Measurements from ENCODE around the gene SDS.

Gene SDS

GRCh38 chr12:113373440-113373839, 30.2 kb downstream of the SDS start:
- H3K9ac ChIP-seq (ENCODE audit: low read length): no peak overlapping the region
- H3K36me3 ChIP-seq (ENCODE audit: control insufficient read depth in 1 of 2, insufficient read depth in 2 of 2, low read depth in 1 of 2, low read length in 2 of 2): peaks cover 55 to 62% of the 10 kb centered on the region in 2 experiments
- no peak overlapping the region for H3K18ac ChIP-seq (ENCODE audit: low read depth in 1 of 2, low read length in 2 of 2)
- H3K9me3 ChIP-seq (ENCODE audit: control insufficient read depth, low read length): no peaks in the 10 kb centered on the region
- DNase-seq: no peak
- no peak overlapping the region for H3K4ac ChIP-seq (ENCODE audit: low read depth in 1 of 2, low read length in 2 of 2)
- H3K79me1 ChIP-seq (replicated peaks; ENCODE audit: low read length, poor library complexity, severe bottlenecking): peaks cover 15% of the 10 kb centered on the region
- H3K23ac ChIP-seq (ENCODE audit: low read length in 2 of 2): no peak overlapping the region
- H3K14ac ChIP-seq (ENCODE audit: low read length in 2 of 2): no peak overlapping the region
- no peak overlapping the region for H4K91ac ChIP-seq (ENCODE audit: low read length)
- H3K4me2 ChIP-seq (ENCODE audit: low read length, poor library complexity, severe bottlenecking): no peak overlapping the region
- H2AK5ac ChIP-seq (ENCODE audit: low read length, severe bottlenecking): no peak overlapping the region
- no peak overlapping the region for H2BK12ac ChIP-seq (ENCODE audit: low read length in 2 of 2)
- no peak overlapping the region for H3K27ac ChIP-seq (ENCODE audit: low read length, poor library complexity, severe bottlenecking)
- H2BK15ac ChIP-seq (ENCODE audit: low read depth, poor library complexity, severe bottlenecking): no peak overlapping the region
- H3K4me3 ChIP-seq (ENCODE audit: insufficient read depth in 1 of 2, low read depth in 1 of 2, low read length in 2 of 2): no peak overlapping the region
- H2AFZ ChIP-seq (ENCODE audit: low read depth, low read length): no peak overlapping the region
- H3K4me1 ChIP-seq (ENCODE audit: control insufficient read depth, insufficient read depth, low read depth, low read length): no peaks in the 10 kb centered on the region
- H4K8ac ChIP-seq (ENCODE audit: low read length): no peak overlapping the region
- WGBS: 97% methylated on average over 3 of the region's 3 CpGs
- no peak overlapping the region for H2BK5ac ChIP-seq (ENCODE audit: low read depth, low read length, poor library complexity, severe bottlenecking)
- H3K27me3 ChIP-seq (ENCODE audit: control insufficient read depth in 1 of 2, insufficient read depth in 1 of 2, low read length in 2 of 2): no peaks in the 10 kb centered on the region
- no peak overlapping the region for H2BK120ac ChIP-seq (ENCODE audit: low read depth, low read length)

- Histone ChIP-seq H3K9ac (ENCODE audit: low read length) (no peak overlapping the region), H2BK5ac (ENCODE audit: low read depth, low read length, poor library complexity, severe bottlenecking) (no peak overlapping the region), H3K79me1 (replicated peaks; ENCODE audit: low read length, poor library complexity, severe bottlenecking) (peaks cover 20% of the 10 kb centered on the region), H3K36me3 (ENCODE audit: control insufficient read depth in 1 of 2, insufficient read depth in 2 of 2, low read depth in 1 of 2, low read length in 2 of 2) (peaks cover 60 to 61% of the 10 kb centered on the region in 2 experiments), H2BK15ac (ENCODE audit: low read depth, poor library complexity, severe bottlenecking) (no peak overlapping the region), H4K91ac (ENCODE audit: low read length) (no peak overlapping the region), H2BK120ac (ENCODE audit: low read depth, low read length) (no peak overlapping the region), H2AK5ac (ENCODE audit: low read length, severe bottlenecking) (no peak overlapping the region), H4K8ac (ENCODE audit: low read length) (no peak overlapping the region), H3K9me3 (ENCODE audit: control insufficient read depth, low read length) (no peaks in the 10 kb centered on the region), H2BK12ac (ENCODE audit: low read length in 2 of 2) (no peak overlapping the region), H3K14ac (ENCODE audit: low read length in 2 of 2) (no peak overlapping the region), H3K27ac (ENCODE audit: low read length, poor library complexity, severe bottlenecking) (no peak overlapping the region), H3K4me1 (ENCODE audit: control insufficient read depth, insufficient read depth, low read depth, low read length) (no peaks in the 10 kb centered on the region), H3K18ac (ENCODE audit: low read depth in 1 of 2, low read length in 2 of 2) (no peak overlapping the region), H2AFZ (ENCODE audit: low read depth, low read length) (no peak overlapping the region), H3K4ac (ENCODE audit: low read depth in 1 of 2, low read length in 2 of 2) (no peak overlapping the region), H3K23ac (ENCODE audit: low read length in 2 of 2) (no peak overlapping the region), H3K4me2 (ENCODE audit: low read length, poor library complexity, severe bottlenecking) (no peak overlapping the region), H3K27me3 (ENCODE audit: control insufficient read depth in 1 of 2, insufficient read depth in 1 of 2, low read length in 2 of 2) (no peaks in the 10 kb centered on the region), H3K4me3 (ENCODE audit: insufficient read depth in 1 of 2, low read depth in 1 of 2, low read length in 2 of 2) (no peak overlapping the region)
- 91% methylated on average over 7 of the region's 9 CpGs for WGBS
- no peak for DNase-seq
Measured at GRCh38 chr12:113372371-113372770, 31.3 kb downstream of the SDS start.

- no peaks in the 10 kb centered on the region for H3K9me3 ChIP-seq (ENCODE audit: control insufficient read depth, low read length)
- H2AK5ac ChIP-seq (ENCODE audit: low read length, severe bottlenecking): no peak overlapping the region
- no peak overlapping the region for H3K23ac ChIP-seq (ENCODE audit: low read length in 2 of 2)
- no peak overlapping the region for H4K91ac ChIP-seq (ENCODE audit: low read length)
- peaks cover 19% of the 10 kb centered on the region for H3K79me1 ChIP-seq (replicated peaks; ENCODE audit: low read length, poor library complexity, severe bottlenecking)
- H2BK15ac ChIP-seq (ENCODE audit: low read depth, poor library complexity, severe bottlenecking): no peak overlapping the region
- no peak for DNase-seq
- H3K4me3 ChIP-seq (ENCODE audit: insufficient read depth in 1 of 2, low read depth in 1 of 2, low read length in 2 of 2): no peak overlapping the region
- no peak overlapping the region for H3K9ac ChIP-seq (ENCODE audit: low read length)
- no peak overlapping the region for H3K4ac ChIP-seq (ENCODE audit: low read depth in 1 of 2, low read length in 2 of 2)
- no peaks in the 10 kb centered on the region for H3K27me3 ChIP-seq (ENCODE audit: control insufficient read depth in 1 of 2, insufficient read depth in 1 of 2, low read length in 2 of 2)
- no peak overlapping the region for H2BK120ac ChIP-seq (ENCODE audit: low read depth, low read length)
- H2BK12ac ChIP-seq (ENCODE audit: low read length in 2 of 2): no peak overlapping the region
- no peak overlapping the region for H3K27ac ChIP-seq (ENCODE audit: low read length, poor library complexity, severe bottlenecking)
- no peak overlapping the region for H2BK5ac ChIP-seq (ENCODE audit: low read depth, low read length, poor library complexity, severe bottlenecking)
- no peaks in the 10 kb centered on the region for H3K4me1 ChIP-seq (ENCODE audit: control insufficient read depth, insufficient read depth, low read depth, low read length)
- 94% methylated on average over 6 of the region's 6 CpGs for WGBS
- peaks cover 56 to 59% of the 10 kb centered on the region in 2 experiments for H3K36me3 ChIP-seq (ENCODE audit: control insufficient read depth in 1 of 2, insufficient read depth in 2 of 2, low read depth in 1 of 2, low read length in 2 of 2)
- H3K18ac ChIP-seq (ENCODE audit: low read depth in 1 of 2, low read length in 2 of 2): no peak overlapping the region
- H2AFZ ChIP-seq (ENCODE audit: low read depth, low read length): no peak overlapping the region
- no peak overlapping the region for H4K8ac ChIP-seq (ENCODE audit: low read length)
- no peak overlapping the region for H3K4me2 ChIP-seq (ENCODE audit: low read length, poor library complexity, severe bottlenecking)
- H3K14ac ChIP-seq (ENCODE audit: low read length in 2 of 2): no peak overlapping the region
Measured at GRCh38 chr12:113371808-113372207, 31.9 kb downstream of the SDS start.

- Histone ChIP-seq H2BK15ac (ENCODE audit: low read depth, poor library complexity, severe bottlenecking) (no peak overlapping the region), H2AFZ (ENCODE audit: low read depth, low read length) (no peak overlapping the region), H2AK5ac (ENCODE audit: low read length, severe bottlenecking) (no peak overlapping the region), H3K9ac (ENCODE audit: low read length) (no peak overlapping the region), H3K23ac (ENCODE audit: low read length in 2 of 2) (no peak overlapping the region), H3K27ac (ENCODE audit: low read length, poor library complexity, severe bottlenecking) (no peak overlapping the region), H4K91ac (ENCODE audit: low read length) (no peak overlapping the region), H2BK5ac (ENCODE audit: low read depth, low read length, poor library complexity, severe bottlenecking) (no peak overlapping the region), H3K27me3 (ENCODE audit: control insufficient read depth in 1 of 2, insufficient read depth in 1 of 2, low read length in 2 of 2) (no peaks in the 10 kb centered on the region), H2BK12ac (ENCODE audit: low read length in 2 of 2) (no peak overlapping the region), H3K9me3 (ENCODE audit: control insufficient read depth, low read length) (no peaks in the 10 kb centered on the region), H3K14ac (ENCODE audit: low read length in 2 of 2) (no peak overlapping the region), H3K4me2 (ENCODE audit: low read length, poor library complexity, severe bottlenecking) (no peak overlapping the region), H2BK120ac (ENCODE audit: low read depth, low read length) (no peak overlapping the region), H3K4me1 (ENCODE audit: control insufficient read depth, insufficient read depth, low read depth, low read length) (no peaks in the 10 kb centered on the region), H3K4ac (ENCODE audit: low read depth in 1 of 2, low read length in 2 of 2) (no peak overlapping the region), H3K79me1 (replicated peaks; ENCODE audit: low read length, poor library complexity, severe bottlenecking) (peaks cover 21% of the 10 kb centered on the region), H4K8ac (ENCODE audit: low read length) (no peak overlapping the region), H3K4me3 (ENCODE audit: insufficient read depth in 1 of 2, low read depth in 1 of 2, low read length in 2 of 2) (no peak overlapping the region), H3K18ac (ENCODE audit: low read depth in 1 of 2, low read length in 2 of 2) (no peak overlapping the region), H3K36me3 (ENCODE audit: control insufficient read depth in 1 of 2, insufficient read depth in 2 of 2, low read depth in 1 of 2, low read length in 2 of 2) (peaks cover 52 to 53% of the 10 kb centered on the region in 2 experiments)
- no peak for DNase-seq
- WGBS: 89% methylated on average over 7 of the region's 7 CpGs
Measured at GRCh38 chr12:113370923-113371682, 32.6 kb downstream of the SDS start.

All from mesenchymal stem cell (in vitro differentiated cells and primary cell).